H1 (cell line): ENCODE data around the gene PCDHB16. TPM values are rescaled to one million over a fixed set of nuclear protein-coding genes. Genes with fewer than 3 reads are reported as not detected.

Experiments used
- CTCF ChIA-PET: fragments of 300-600 bp; sonication (Branson Sonifier 250); formaldehyde crosslinking; loops from one replicate; lab custom pipeline; 2021; ENCODE audit not compliant: partially characterized antibody; lab: Charles Lee
- POLR2A ChIA-PET: fragments of 300-600 bp; sonication (Branson Sonifier 250); formaldehyde crosslinking; loops from one replicate; lab custom pipeline; 2021; ENCODE audit warnings: inconsistent platforms; ENCODE audit not compliant: partially characterized antibody; lab: Charles Lee
- DNase-seq, 2 experiments: peaks; one replicate each; pipeline versions ENCODE4 v3.0.0 to v3.0.0-alpha.2; 2010 to 2022; ENCODE audit warnings: low spot score in 2 of 2, low read depth in 1 of 2, mixed read lengths in 1 of 2
- FAIRE-seq: peaks from 2 replicates; lab custom pipeline; 2011; peaks lifted over from hg19 to GRCh38; lab: Jason Lieb, UNC
- H2AFZ ChIP-seq: 2 replicates; pipeline ENCODE4 v1.8.1; 2012; ENCODE audit warnings: low read length, inconsistent platforms
- H2AK5ac ChIP-seq: 2 replicates; pipeline ENCODE4 v1.6.1; 2013; ENCODE audit warnings: low read depth, low read length
- H2BK120ac ChIP-seq: replicated peaks from 2 replicates; pipeline ENCODE3; 2013; ENCODE audit warnings: low read depth, low read length, inconsistent platforms
- H2BK12ac ChIP-seq: 2 replicates; pipeline ENCODE4 v1.6.1; 2013; ENCODE audit warnings: low read depth, low read length
- H2BK15ac ChIP-seq: 2 replicates; pipeline ENCODE4 v1.6.1; 2013; ENCODE audit warnings: low read length
- H2BK20ac ChIP-seq: 2 replicates; pipeline ENCODE4 v1.6.1; 2013; ENCODE audit warnings: low read length
- H2BK5ac ChIP-seq: 2 replicates; pipeline ENCODE4 v1.6.1; 2013; ENCODE audit warnings: low read depth, low read length
- H3K14ac ChIP-seq: 2 replicates; pipeline ENCODE4 v1.6.1; 2013; ENCODE audit warnings: inconsistent platforms; ENCODE audit not compliant: insufficient read length
- H3K18ac ChIP-seq: 2 replicates; pipeline ENCODE4 v1.6.1; 2013; ENCODE audit warnings: low read length; ENCODE audit errors: extremely low read depth
- H3K23ac ChIP-seq: 2 replicates; pipeline ENCODE4 v1.6.1; 2013; ENCODE audit warnings: inconsistent platforms; ENCODE audit not compliant: insufficient read length
- H3K23me2 ChIP-seq: 2 replicates; pipeline ENCODE4 v1.6.1; 2013; ENCODE audit warnings: low read depth, low read length
- H3K27ac ChIP-seq: 2 replicates; pipeline ENCODE4 v1.6.1; 2011; ENCODE audit warnings: low read depth, low read length, inconsistent platforms
- H3K27me3 ChIP-seq, 4 experiments: replicated peaks in 1 of 4; 1 replicate in 1 of 4; 2 replicates in 3 of 4; pipeline versions ENCODE4 v1.6.1 to v1.8.1; 2011 to 2013; ENCODE audit warnings: low read length in 3 of 4, mild to moderate bottlenecking in 3 of 4, inconsistent platforms in 2 of 4, mixed read lengths in 2 of 4, moderate library complexity in 1 of 4; ENCODE audit not compliant: control insufficient read depth in 3 of 4, insufficient read depth in 3 of 4; ENCODE audit errors: extremely low read depth in 1 of 4
- H3K36me3 ChIP-seq, 4 experiments: 2 replicates each; pipeline versions ENCODE4 v1.6.1 to v1.8.1; 2011 to 2013; ENCODE audit warnings: mild to moderate bottlenecking in 4 of 4, low read length in 3 of 4, moderate library complexity in 2 of 4, control low read depth in 1 of 4, inconsistent platforms in 1 of 4; ENCODE audit not compliant: insufficient read depth in 4 of 4, control insufficient read depth in 2 of 4
- H3K4ac ChIP-seq: replicated peaks from 2 replicates; pipeline ENCODE3; 2013; ENCODE audit warnings: low read length, low read depth, mixed read lengths, inconsistent platforms; ENCODE audit not compliant: insufficient read length
- H3K4me1 ChIP-seq, 4 experiments: replicated peaks in 1 of 4; 1 replicate in 1 of 4; 2 replicates in 3 of 4; pipeline versions ENCODE4 v1.6.1 to v1.8.1; 2011 to 2013; ENCODE audit warnings: low read length in 3 of 4, inconsistent platforms in 2 of 4, mixed read lengths in 1 of 4; ENCODE audit not compliant: insufficient read depth in 4 of 4, control insufficient read depth in 3 of 4
- H3K4me2 ChIP-seq, 2 experiments: 2 replicates each; pipeline versions ENCODE4 v1.6.1 to v1.8.1; 2011 to 2013; ENCODE audit warnings: low read depth in 2 of 2, low read length in 2 of 2, control low read depth in 1 of 2, inconsistent platforms in 1 of 2, mild to moderate bottlenecking in 1 of 2; ENCODE audit not compliant: insufficient read depth in 1 of 2
- H3K4me3 ChIP-seq, 4 experiments: fragments of 200-600, 300-600 bp in 1 of 4; sonication (generic), shearing (Covaris generic), sonication (Bioruptor Twin) in 1 of 4; 2 replicates each; pipeline versions ENCODE4 v1.5.1 to v1.8.1; 2011 to 2016; ENCODE audit warnings: low read length in 4 of 4, low read depth in 3 of 4, control low read depth in 2 of 4, inconsistent platforms in 2 of 4, mild to moderate bottlenecking in 2 of 4, mixed read lengths in 1 of 4, moderate library complexity in 1 of 4; ENCODE audit not compliant: insufficient read depth in 2 of 4; ENCODE audit errors: extremely low read depth in 1 of 4
- H3K56ac ChIP-seq: replicated peaks from 2 replicates; pipeline ENCODE3; 2013; ENCODE audit warnings: low read depth, mild to moderate bottlenecking, mixed read lengths, low read length, inconsistent platforms; ENCODE audit not compliant: insufficient read length
- H3K79me1 ChIP-seq: 2 replicates; pipeline ENCODE4 v1.6.1; 2013; ENCODE audit warnings: low read depth, low read length, control low read depth
- H3K79me2 ChIP-seq, 2 experiments: 2 replicates each; pipeline versions ENCODE4 v1.6.1 to v1.8.1; 2012 to 2013; ENCODE audit warnings: low read length in 2 of 2, mild to moderate bottlenecking in 2 of 2, inconsistent platforms in 1 of 2; ENCODE audit not compliant: insufficient read depth in 2 of 2, control insufficient read depth in 1 of 2
- H3K9ac ChIP-seq, 4 experiments: replicated peaks in 1 of 4; 1 replicate in 1 of 4; 2 replicates in 3 of 4; pipeline versions ENCODE4 v1.6.1 to v1.8.1; 2011 to 2013; ENCODE audit warnings: low read depth in 3 of 4, low read length in 3 of 4, control low read depth in 2 of 4, mild to moderate bottlenecking in 2 of 4, moderate library complexity in 2 of 4, inconsistent platforms in 1 of 4; ENCODE audit errors: extremely low read depth in 1 of 4
- H3K9me3 ChIP-seq, 2 experiments: 2 replicates each; pipeline versions ENCODE4 v1.6.1 to v1.8.1; 2012 to 2013; ENCODE audit warnings: mild to moderate bottlenecking in 2 of 2, moderate library complexity in 2 of 2, control low read depth in 1 of 2, inconsistent platforms in 1 of 2, low read depth in 1 of 2, low read length in 1 of 2, mixed read lengths in 1 of 2; ENCODE audit not compliant: insufficient read depth in 2 of 2
- H4K20me1 ChIP-seq, 2 experiments: replicated peaks in 1 of 2; 2 replicates each; pipeline versions ENCODE3 to v1.8.1; 2011 to 2013; ENCODE audit warnings: inconsistent platforms in 2 of 2, low read length in 2 of 2, mild to moderate bottlenecking in 1 of 2; ENCODE audit not compliant: insufficient read depth in 2 of 2, control insufficient read depth in 1 of 2
- H4K5ac ChIP-seq: 2 replicates; pipeline ENCODE4 v1.6.1; 2013; ENCODE audit warnings: low read length, low read depth, mixed read lengths, inconsistent platforms; ENCODE audit not compliant: insufficient read length
- H4K8ac ChIP-seq: 2 replicates; pipeline ENCODE4 v1.8.0; 2013; ENCODE audit warnings: mild to moderate bottlenecking, moderate library complexity, low read length, inconsistent platforms; ENCODE audit not compliant: insufficient read depth; ENCODE audit errors: extremely low read depth
- H4K91ac ChIP-seq: replicated peaks from 2 replicates; pipeline ENCODE3; 2013; ENCODE audit warnings: low read length, mixed read lengths, inconsistent platforms; ENCODE audit not compliant: insufficient read length
- BACH1 ChIP-seq: IDR thresholded peaks from 2 replicates; pipeline ENCODE4 v1.6.1; 2012; ENCODE audit warnings: low read length, improper control_type of control experiment
- CTCF ChIP-seq, 3 experiments: IDR thresholded peaks; 1 replicate in 2 of 3; 2 replicates in 1 of 3; pipeline versions ENCODE4 v1.5.1 to v1.6.1; 2011; ENCODE audit warnings: low read length in 3 of 3, mild to moderate bottlenecking in 3 of 3, inconsistent platforms in 2 of 3, low read depth in 1 of 3, moderate library complexity in 1 of 3; ENCODE audit not compliant: insufficient read depth in 1 of 3; ENCODE audit errors: control extremely low read depth in 1 of 3
- JUN ChIP-seq: IDR thresholded peaks from 2 replicates; pipeline ENCODE4 v1.6.1; 2011; ENCODE audit warnings: low read depth, mild to moderate bottlenecking, improper control_type of control experiment, low read length
- MAFK ChIP-seq: IDR thresholded peaks from 2 replicates; pipeline ENCODE4 v1.6.1; 2012; ENCODE audit warnings: low read depth, mild to moderate bottlenecking, improper control_type of control experiment, low read length
- RAD21 ChIP-seq, 2 experiments: IDR thresholded peaks in 1 of 2; conservative IDR thresholded peaks in 1 of 2; 2 replicates each; pipeline ENCODE4 v1.6.1; 2011; ENCODE audit warnings: low read depth in 2 of 2, low read length in 2 of 2, improper control_type of control experiment in 1 of 2, inconsistent platforms in 1 of 2, mild to moderate bottlenecking in 1 of 2, moderate library complexity in 1 of 2
- SIN3A ChIP-seq, 2 experiments: IDR thresholded peaks in 1 of 2; conservative IDR thresholded peaks in 1 of 2; 2 replicates each; pipeline ENCODE4 v1.6.1; 2011 to 2012; ENCODE audit warnings: low read length in 2 of 2, improper control_type of control experiment in 1 of 2, low read depth in 1 of 2, mild to moderate bottlenecking in 1 of 2
- WGBS, 2 experiments: shearing (Covaris generic) in 1 of 2; methylation state at CpG; one replicate each; pipeline versions ENCODE4 v1.1.6 to v1.1.7; 2013 to 2015; ENCODE audit warnings: low lambda C conversion rate in 2 of 2, mixed read lengths in 2 of 2, inconsistent platforms in 1 of 2, low coverage in 1 of 2, missing lambda C conversion rate in 1 of 2; ENCODE audit not compliant: insufficient replicate concordance in 2 of 2, insufficient coverage in 1 of 2, insufficient read length in 1 of 2; ENCODE audit errors: extremely low coverage in 1 of 2, missing lambda C conversion rate in 1 of 2; 5-methylcytosine and 5-hydroxymethylcytosine counted together
- polyA plus RNA-seq, 7 experiments: library from polyadenylated mRNA; depleted of rRNA in 3 of 7; stranded (reverse) in 5 of 7; unstranded in 2 of 7; fragments of >200 nt in 5 of 7; fragments of 200-250 nt in 2 of 7; gene quantifications; 1 replicate in 5 of 7; 2 replicates in 1 of 7; 4 replicates in 1 of 7; pipeline versions ENCODE4 v1.2.1 to v1.2.3, GENCODE V29; 2011 to 2013; ENCODE audit warnings: missing spikeins in 2 of 7, mixed read lengths in 2 of 7
- total RNA-seq: library from RNA; stranded (reverse); fragmentation: NEBNext Ultra II Directional; extraction: Animal tissue kit (Norgen Biotek cat#: 25700); gene quantifications from 2 replicates; pipeline ENCODE4 v1.2.1, GENCODE V29; 2021

The PCDHB16 gene
- total and polyA plus RNA-seq, 2 of the 8 experiments (the other 6 are each of a cell fraction or from before 2014, with no cell fraction given): 2.2 to 5.2 TPM

GRCh38 chr5:141155540-141156374, 26.4 kb upstream of the PCDHB16 start:
- no peak overlapping the region for H4K91ac ChIP-seq
- FAIRE-seq: peak; percentile 76
- TF ChIP-seq CTCF (IDR thresholded peaks at IDR 0.05; ENCODE audit: control extremely low read depth in 1 of 3, insufficient read depth in 1 of 3, low read depth in 1 of 3, low read length in 3 of 3) (peak in 2 of 3 experiments; percentile 70 to 72; a peak in 3 of 4 replicates), BACH1 (peak; percentile 47; the same call in 1 of the 2 replicates), SIN3A (conservative IDR thresholded peaks at IDR 0.05 in 1 of 2, IDR thresholded peaks at IDR 0.05 in 1 of 2; ENCODE audit: low read depth in 1 of 2, low read length in 2 of 2) (no peak), RAD21 (IDR thresholded peaks at IDR 0.05 in 1 of 2, conservative IDR thresholded peaks at IDR 0.05 in 1 of 2; ENCODE audit: low read depth in 2 of 2, low read length in 2 of 2) (peak; percentile 58 to 69), JUN (no peak), MAFK (peak; percentile 53; the same call in 1 of the 2 replicates)

More at GRCh38 chr5:141155540-141156374, 26.4 kb upstream of the PCDHB16 start:
- H3K4ac ChIP-seq: no peak overlapping the region
- H3K36me3 ChIP-seq: no peaks in the 10 kb centered on the region
- H3K9ac ChIP-seq: no peak overlapping the region
- CTCF ChIA-PET: interaction anchor here (0.6 to 5.2 kb wide), 53 partner anchors 8 to 1200 kb away, joined by 3 to 48 read pairs (median 4); partner anchors contain the start of genes PCDHA11, PCDHA12, PCDHB10 and PCDHB11
- H3K23me2 ChIP-seq: no peaks in the 10 kb centered on the region
- H2BK20ac ChIP-seq: no peak overlapping the region
- no peak overlapping the region for H2BK120ac ChIP-seq
- H3K23ac ChIP-seq: no peak overlapping the region
- H4K8ac ChIP-seq: no peak overlapping the region
- H3K56ac ChIP-seq: no peak overlapping the region
- H2AFZ ChIP-seq: peak overlapping the region; percentile 18; the same call in 1 of the 2 replicates
- H2BK15ac ChIP-seq: no peak overlapping the region
- H3K4me2 ChIP-seq: peak overlapping the region in 1 of 2 experiments; percentile 56; a peak in 1 of 4 replicates
- H2AK5ac ChIP-seq: no peak overlapping the region
- WGBS, 2 experiments: 79% methylated on average over 21 of the region's 21 CpGs; no CpG with 5 or more reads in 1 of the 2 experiments
- H3K14ac ChIP-seq: no peak overlapping the region
- H2BK12ac ChIP-seq: no peak overlapping the region
- no peaks in the 10 kb centered on the region for H3K79me2 ChIP-seq
- H3K9me3 ChIP-seq: peaks cover 0 to 15% of the 10 kb centered on the region in 2 experiments; a peak in 2 of 4 replicates
- H3K4me3 ChIP-seq: no peak overlapping the region
- no peaks in the 10 kb centered on the region for H4K20me1 ChIP-seq
- POLR2A ChIA-PET: interaction anchor here (0.6 to 1.7 kb wide), 6 partner anchors 11 to 61 kb away, joined by 3 to 5 read pairs (median 4); partner anchors contain the start of genes PCDHB2 and PCDHB5
- H3K4me1 ChIP-seq: no peaks in the 10 kb centered on the region
- H3K27ac ChIP-seq: no peak overlapping the region
- DNase-seq: peak in 1 of 2 experiments; percentile 67
- H4K5ac ChIP-seq: no peak overlapping the region
- no peaks in the 10 kb centered on the region for H3K27me3 ChIP-seq
- no peaks in the 10 kb centered on the region for H3K79me1 ChIP-seq
- H3K18ac ChIP-seq: no peak overlapping the region
- no peak overlapping the region for H2BK5ac ChIP-seq
